ENCODE data around the gene FAM229B. TPM values are rescaled to one million over a fixed set of nuclear protein-coding genes. Genes with fewer than 3 reads are reported as not detected.

FAM229B gene
- total and polyA plus RNA-seq, 10 donors = 1.9 to 7.9 (median 4.4) TPM

DNA sequence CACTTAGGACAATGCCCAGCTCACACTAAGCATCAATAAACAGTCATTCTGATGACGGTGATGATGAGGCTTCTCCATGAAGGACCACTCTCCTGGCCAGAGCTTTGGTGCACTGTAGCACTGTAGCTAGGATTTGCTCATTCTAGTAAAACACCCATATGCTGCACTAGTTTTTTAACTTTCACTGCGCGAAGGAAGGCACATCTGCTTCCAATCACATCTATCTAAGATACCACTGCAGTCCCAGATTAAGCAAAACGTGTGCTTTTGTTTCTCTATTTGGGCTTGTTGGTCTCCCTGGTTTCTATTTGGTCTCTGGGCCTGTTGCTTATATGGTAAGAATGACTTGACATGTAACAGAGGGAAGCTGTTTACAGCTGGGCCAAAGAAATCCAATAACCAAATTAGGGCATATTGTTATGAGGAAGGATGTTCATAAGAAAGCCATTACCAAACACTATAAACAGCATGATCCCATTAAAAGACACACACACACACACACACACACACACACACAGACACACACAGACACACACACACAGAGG lies 62.4 kb downstream of the FAM229B start:
- no peak for DNase-seq
- TF ChIP-seq, protein P1, sequence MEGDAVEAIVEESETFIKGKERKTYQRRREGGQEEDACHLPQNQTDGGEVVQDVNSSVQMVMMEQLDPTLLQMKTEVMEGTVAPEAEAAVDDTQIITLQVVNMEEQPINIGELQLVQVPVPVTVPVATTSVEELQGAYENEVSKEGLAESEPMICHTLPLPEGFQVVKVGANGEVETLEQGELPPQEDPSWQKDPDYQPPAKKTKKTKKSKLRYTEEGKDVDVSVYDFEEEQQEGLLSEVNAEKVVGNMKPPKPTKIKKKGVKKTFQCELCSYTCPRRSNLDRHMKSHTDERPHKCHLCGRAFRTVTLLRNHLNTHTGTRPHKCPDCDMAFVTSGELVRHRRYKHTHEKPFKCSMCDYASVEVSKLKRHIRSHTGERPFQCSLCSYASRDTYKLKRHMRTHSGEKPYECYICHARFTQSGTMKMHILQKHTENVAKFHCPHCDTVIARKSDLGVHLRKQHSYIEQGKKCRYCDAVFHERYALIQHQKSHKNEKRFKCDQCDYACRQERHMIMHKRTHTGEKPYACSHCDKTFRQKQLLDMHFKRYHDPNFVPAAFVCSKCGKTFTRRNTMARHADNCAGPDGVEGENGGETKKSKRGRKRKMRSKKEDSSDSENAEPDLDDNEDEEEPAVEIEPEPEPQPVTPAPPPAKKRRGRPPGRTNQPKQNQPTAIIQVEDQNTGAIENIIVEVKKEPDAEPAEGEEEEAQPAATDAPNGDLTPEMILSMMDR (IDR thresholded peaks at IDR 0.05 in 8 of 11, conservative IDR thresholded peaks at IDR 0.05 in 3 of 11) = no peak
- TF ChIP-seq POLR2A (IDR thresholded peaks at IDR 0.05) (no peak), POLR2AphosphoS5 (IDR thresholded peaks at IDR 0.05) (no peak)
- Histone ChIP-seq H3K9me3 (no peaks in the 10 kb centered on the region), H3K27ac (no peak overlapping the region), H3K36me3 (no peaks in the 10 kb centered on the region), H3K4me1 (no peaks in the 10 kb centered on the region), H3K4me3 (no peak overlapping the region), H3K27me3 (replicated peaks in 1 of 7) (no peaks in the 10 kb centered on the region)
- intact Hi-C loops (cut with DNase I; ENCODE audit: low total_unique reads) = no loop called here
- WGBS, 5 donors = 85 to 93% (median 89%) methylated on average over 4 of the region's 4 CpGs

DNA sequence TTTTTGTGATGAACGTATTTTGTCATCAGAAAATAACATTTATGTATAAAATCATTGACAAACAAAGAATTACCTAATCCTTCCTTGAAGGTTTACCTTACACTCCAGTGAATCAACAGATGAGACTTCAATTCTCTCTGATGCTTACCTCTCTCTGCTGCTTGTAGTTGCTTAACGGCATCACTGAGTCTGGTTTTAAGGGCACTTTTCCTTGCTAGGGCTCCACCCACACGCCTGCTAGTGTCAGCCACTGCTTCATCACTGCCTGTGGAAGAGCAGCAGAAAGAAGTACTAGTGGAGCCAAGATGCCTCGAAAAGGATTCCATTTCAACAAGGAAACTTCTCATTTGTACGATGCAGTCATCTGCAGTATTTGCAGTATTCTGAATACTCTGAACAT lies 63.0 kb downstream of the FAM229B start:
- DNase-seq = no peak
- Histone ChIP-seq H3K36me3 (no peaks in the 10 kb centered on the region), H3K9me3 (no peaks in the 10 kb centered on the region), H3K27me3 (replicated peaks in 1 of 7) (no peaks in the 10 kb centered on the region), H3K27ac (no peak overlapping the region), H3K4me3 (no peak overlapping the region), H3K4me1 (peaks cover 0 to 2% (median 0%) of the 10 kb centered on the region in 6 donors)
- WGBS, 5 donors = 80 to 92% (median 86%) methylated on average over 5 of the region's 5 CpGs
- TF ChIP-seq, protein P1 (IDR thresholded peaks at IDR 0.05 in 8 of 11, conservative IDR thresholded peaks at IDR 0.05 in 3 of 11) = no peak
- TF ChIP-seq POLR2A (IDR thresholded peaks at IDR 0.05) = no peak
- no peak for TF ChIP-seq POLR2AphosphoS5 (IDR thresholded peaks at IDR 0.05)
- intact Hi-C loops (cut with DNase I; ENCODE audit: low total_unique reads) = no loop called here

Other genes with a start within 250 kb of the FAM229B start
- 100 to 1,000 TPM; 193 to 409 (median 227) TPM for gene FYN, start 214.1 kb upstream of the FAM229B start, total RNA-seq
- gene FYN, start 214.1 kb upstream of the FAM229B start, polyA plus RNA-seq = 10 to 100 TPM; 56.6 to 78.1 (median 65.6) TPM
- not detected for gene CCN6, start 33.5 kb upstream of the FAM229B start, total RNA-seq
- under 1 TPM in 1 of 3 donors, not detected in 2; 0.03 TPM for gene CCN6, start 33.5 kb upstream of the FAM229B start, polyA plus RNA-seq
- 10 to 100 TPM; 12.4 to 35.1 (median 16.8) TPM for gene TUBE1, start 109 bp upstream of the FAM229B start, total RNA-seq
- 10 to 100 TPM in 1 of 3 donors, 1 to 10 TPM in 2; 8.8 to 11.0 (median 9.6) TPM for gene TUBE1, start 109 bp upstream of the FAM229B start, polyA plus RNA-seq
- gene LAMA4, start 167.0 kb downstream of the FAM229B start, total RNA-seq = 1 to 10 TPM; 1.0 to 3.7 (median 3.0) TPM
- gene LAMA4, start 167.0 kb downstream of the FAM229B start, polyA plus RNA-seq = 1 to 10 TPM in 2 of 3 donors, under 1 TPM in 1; 0.76 to 2.5 (median 2.4) TPM

Measured in spleen (tissue), 11 donors.